Measurements from ENCODE around the gene TMEM273. TPM values are rescaled to one million over a fixed set of nuclear protein-coding genes. Genes with fewer than 3 reads are reported as not detected.

Gene TMEM273
- total RNA-seq, 1 experiment from 2014 or later, result not detected

GRCh38 chr10:49184642-49185111 lies 3.5 kb downstream of the TMEM273 start:
- Histone ChIP-seq H3K9me3 (no peaks in the 10 kb centered on the region), H3K36me3 (no peaks in the 10 kb centered on the region), H3K4me3 (no peak overlapping the region), H3K27me3 (no peaks in the 10 kb centered on the region)
- DNase-seq, result no peak

- no peaks in the 10 kb centered on the region for H3K9me3 ChIP-seq
- no peak overlapping the region for H3K4me3 ChIP-seq
- no peaks in the 10 kb centered on the region for H3K27me3 ChIP-seq
- DNase-seq, result no peak
- no peaks in the 10 kb centered on the region for H3K36me3 ChIP-seq
Measured at GRCh38 chr10:49183596-49184542, 4.3 kb downstream of the TMEM273 start.

- DNase-seq, result no peak
- Histone ChIP-seq H3K27me3 (no peaks in the 10 kb centered on the region), H3K36me3 (no peaks in the 10 kb centered on the region), H3K9me3 (no peaks in the 10 kb centered on the region), H3K4me3 (no peak overlapping the region)
Measured at GRCh38 chr10:49182776-49183175, 5.4 kb downstream of the TMEM273 start.

GRCh38 chr10:49180444-49180860 lies 7.7 kb downstream of the TMEM273 start:
- no peaks in the 10 kb centered on the region for H3K27me3 ChIP-seq
- no peak for DNase-seq
- H3K4me3 ChIP-seq, result no peak overlapping the region
- H3K9me3 ChIP-seq, result no peaks in the 10 kb centered on the region
- H3K36me3 ChIP-seq, result no peaks in the 10 kb centered on the region

- H3K9me3 ChIP-seq, result no peaks in the 10 kb centered on the region
- no peak overlapping the region for H3K4me3 ChIP-seq
- H3K36me3 ChIP-seq, result no peaks in the 10 kb centered on the region
- DNase-seq, result no peak
- H3K27me3 ChIP-seq, result no peaks in the 10 kb centered on the region
Measured at GRCh38 chr10:49179699-49180443, 8.3 kb downstream of the TMEM273 start.

- Histone ChIP-seq H3K9me3 (no peaks in the 10 kb centered on the region), H3K4me3 (no peak overlapping the region), H3K36me3 (no peaks in the 10 kb centered on the region), H3K27me3 (no peaks in the 10 kb centered on the region)
- no peak for DNase-seq
Measured at GRCh38 chr10:49178489-49179471, 9.4 kb downstream of the TMEM273 start.

GRCh38 chr10:49177391-49178355 lies 10.5 kb downstream of the TMEM273 start:
- Histone ChIP-seq H3K27me3 (no peaks in the 10 kb centered on the region), H3K36me3 (no peaks in the 10 kb centered on the region), H3K9me3 (no peaks in the 10 kb centered on the region), H3K4me3 (no peak overlapping the region)
- DNase-seq, result peak; percentile 86

GRCh38 chr10:49176310-49177268 lies 11.6 kb downstream of the TMEM273 start:
- Histone ChIP-seq H3K27me3 (no peaks in the 10 kb centered on the region), H3K4me3 (no peak overlapping the region), H3K36me3 (no peaks in the 10 kb centered on the region), H3K9me3 (no peaks in the 10 kb centered on the region)
- DNase-seq, result no peak

GRCh38 chr10:49175587-49176309 lies 12.4 kb downstream of the TMEM273 start:
- no peaks in the 10 kb centered on the region for H3K9me3 ChIP-seq
- DNase-seq, result no peak
- no peaks in the 10 kb centered on the region for H3K27me3 ChIP-seq
- no peak overlapping the region for H3K4me3 ChIP-seq
- H3K36me3 ChIP-seq, result no peaks in the 10 kb centered on the region

GRCh38 chr10:49174926-49175500 lies 13.2 kb downstream of the TMEM273 start:
- H3K9me3 ChIP-seq, result no peaks in the 10 kb centered on the region

GRCh38 chr10:49174261-49174925 lies 13.8 kb downstream of the TMEM273 start:
- no peak for DNase-seq
- Histone ChIP-seq H3K4me3 (no peak overlapping the region), H3K27me3 (no peaks in the 10 kb centered on the region), H3K9me3 (no peaks in the 10 kb centered on the region), H3K36me3 (no peaks in the 10 kb centered on the region)

More at GRCh38 chr10:49174926-49175500, 13.2 kb downstream of the TMEM273 start:
- Histone ChIP-seq H3K27me3 (no peaks in the 10 kb centered on the region), H3K36me3 (no peaks in the 10 kb centered on the region), H3K4me3 (no peak overlapping the region)
- no peak for DNase-seq

- no peak overlapping the region for H3K4me3 ChIP-seq
- no peaks in the 10 kb centered on the region for H3K27me3 ChIP-seq
- H3K9me3 ChIP-seq, result no peaks in the 10 kb centered on the region
- no peak for DNase-seq
- H3K36me3 ChIP-seq, result no peaks in the 10 kb centered on the region
Measured at GRCh38 chr10:49173853-49174252, 14.3 kb downstream of the TMEM273 start.

- Histone ChIP-seq H3K4me3 (no peak overlapping the region), H3K27me3 (no peaks in the 10 kb centered on the region), H3K9me3 (no peaks in the 10 kb centered on the region), H3K36me3 (no peaks in the 10 kb centered on the region)
- DNase-seq, result no peak
Measured at GRCh38 chr10:49173201-49173772, 14.9 kb downstream of the TMEM273 start.
